Nephron progenitor cell (in vitro differentiated cells): ENCODE data around the gene MYO5B.

ENCODE experiments used
- DNase-seq: peaks from one replicate; pipeline ENCODE4 v3.0.0; 2021
- H3K27ac Mint-ChIP-seq: 2 replicates; pipeline ENCODE4 v1.8.0; 2021; ENCODE audit warnings: mild to moderate bottlenecking, moderate library complexity, mixed read lengths
- H3K27me3 Mint-ChIP-seq: 2 replicates; pipeline ENCODE4 v1.8.0; 2021; ENCODE audit warnings: mild to moderate bottlenecking, low read depth, mixed read lengths; ENCODE audit not compliant: poor library complexity
- H3K36me3 Mint-ChIP-seq: 2 replicates; pipeline ENCODE4 v1.8.0; 2021; ENCODE audit warnings: low read depth, mixed read lengths
- H3K4me1 Mint-ChIP-seq: 2 replicates; pipeline ENCODE4 v1.8.0; 2021; ENCODE audit warnings: mixed read lengths
- H3K4me3 Mint-ChIP-seq: 2 replicates; pipeline ENCODE4 v1.8.0; 2021; ENCODE audit warnings: mild to moderate bottlenecking, moderate library complexity, mixed read lengths
- H3K9me3 Mint-ChIP-seq: 2 replicates; pipeline ENCODE4 v1.8.0; 2021; ENCODE audit warnings: mild to moderate bottlenecking, moderate library complexity, mixed read lengths
- CTCF ChIP-seq: fragments of 200-600 bp; sonication (generic); IDR thresholded peaks from 2 replicates; pipeline ENCODE4 v1.5.0; 2021; ENCODE audit warnings: antibody characterized with exemption

The MYO5B gene

GRCh38 chr18:50004013-50004412 is 190.9 kb downstream of the MYO5B start:
- Mint-ChIP-seq H3K27ac (no peak overlapping the region), H3K36me3 (no peaks in the 10 kb centered on the region), H3K27me3 (peaks cover 6% of the 10 kb centered on the region), H3K9me3 (no peaks in the 10 kb centered on the region), H3K4me1 (peaks cover 10% of the 10 kb centered on the region), H3K4me3 (no peak overlapping the region)
- no peak for DNase-seq
- TF ChIP-seq CTCF, result no peak

GRCh38 chr18:50002781-50003180 is 192.2 kb downstream of the MYO5B start:
- Mint-ChIP-seq H3K27me3 (peaks cover 6% of the 10 kb centered on the region), H3K9me3 (no peaks in the 10 kb centered on the region), H3K36me3 (no peaks in the 10 kb centered on the region), H3K27ac (no peak overlapping the region), H3K4me3 (no peak overlapping the region), H3K4me1 (peaks cover 18% of the 10 kb centered on the region)
- DNase-seq, result no peak
- no peak for TF ChIP-seq CTCF

GRCh38 chr18:50000227-50000626 is 194.7 kb downstream of the MYO5B start:
- Mint-ChIP-seq H3K4me1 (peaks cover 30% of the 10 kb centered on the region), H3K9me3 (no peaks in the 10 kb centered on the region), H3K27me3 (peaks cover 9% of the 10 kb centered on the region), H3K4me3 (no peak overlapping the region), H3K36me3 (no peaks in the 10 kb centered on the region), H3K27ac (no peak overlapping the region)
- DNase-seq, result no peak
- no peak for TF ChIP-seq CTCF

- no peak for TF ChIP-seq CTCF
- no peaks in the 10 kb centered on the region for H3K36me3 Mint-ChIP-seq
- H3K27me3 Mint-ChIP-seq, result peaks cover 9% of the 10 kb centered on the region
- no peak overlapping the region for H3K4me3 Mint-ChIP-seq
- peaks cover 30% of the 10 kb centered on the region for H3K4me1 Mint-ChIP-seq
- DNase-seq, result no peak
- H3K9me3 Mint-ChIP-seq, result no peaks in the 10 kb centered on the region
- no peak overlapping the region for H3K27ac Mint-ChIP-seq
These were observed 195.8 kb downstream of the MYO5B start for GRCh38 chr18:49999128-49999527.

GRCh38 chr18:49997558-49997957 is 197.4 kb downstream of the MYO5B start:
- TF ChIP-seq CTCF, result no peak
- Mint-ChIP-seq H3K27ac (no peak overlapping the region), H3K4me1 (peaks cover 26% of the 10 kb centered on the region), H3K36me3 (no peaks in the 10 kb centered on the region), H3K27me3 (peaks cover 17% of the 10 kb centered on the region), H3K4me3 (no peak overlapping the region), H3K9me3 (no peaks in the 10 kb centered on the region)
- DNase-seq, result no peak

- Mint-ChIP-seq H3K27ac (no peak overlapping the region), H3K36me3 (no peaks in the 10 kb centered on the region), H3K9me3 (no peaks in the 10 kb centered on the region), H3K4me1 (peaks cover 20% of the 10 kb centered on the region), H3K4me3 (no peak overlapping the region), H3K27me3 (peaks cover 19% of the 10 kb centered on the region)
- DNase-seq, result no peak
- no peak for TF ChIP-seq CTCF
These were observed 200.5 kb downstream of the MYO5B start for GRCh38 chr18:49994410-49994809.
